CD8-positive, alpha-beta memory T cell (primary cell): Measurements from ENCODE around the gene TRIM7. TPM values are rescaled to one million over a fixed set of nuclear protein-coding genes. Genes with fewer than 3 reads are reported as not detected.
A peak's percentile ranks its signal among the peaks of the same experiment; 100 is the strongest.

ENCODE experiments used
- CTCF ChIA-PET: fragments of 350-600 bp; sonication (Branson Sonifier 250); formaldehyde crosslinking; loops from one replicate; lab custom pipeline; 2021; ENCODE audit warnings: antibody characterized with exemption; lab: Charles Lee
- POLR2A ChIA-PET: fragments of 350-600 bp; sonication (Branson Sonifier 250); formaldehyde crosslinking; loops from one replicate; lab custom pipeline; 2021; ENCODE audit warnings: antibody characterized with exemption; lab: Charles Lee
- DNase-seq, 5 donors: peaks; one replicate each; pipeline versions ENCODE4 v3.0.0 to v3.0.0-alpha.2; 2020 to 2022; ENCODE audit warnings: mixed read lengths in 1 of 5
- H3K27ac ChIP-seq: one replicate; pipeline ENCODE4 v1.7.0; 2013; ENCODE audit warnings: low read depth, mild to moderate bottlenecking, low read length, moderate library complexity
- H3K27me3 ChIP-seq: 2 replicates; pipeline ENCODE4 v1.7.0; 2013; ENCODE audit warnings: low read length, mild to moderate bottlenecking; ENCODE audit not compliant: insufficient read depth, poor library complexity, severe bottlenecking
- H3K36me3 ChIP-seq: 2 replicates; pipeline ENCODE4 v1.7.0; 2013; ENCODE audit warnings: mild to moderate bottlenecking, low read length, moderate library complexity; ENCODE audit not compliant: insufficient read depth
- H3K4me1 ChIP-seq: 2 replicates; pipeline ENCODE4 v1.7.0; 2013; ENCODE audit warnings: mild to moderate bottlenecking, low read length, moderate library complexity; ENCODE audit not compliant: insufficient read depth
- H3K4me3 ChIP-seq: 2 replicates; pipeline ENCODE4 v1.7.0; 2013; ENCODE audit warnings: mild to moderate bottlenecking, low read length
- H3K9me3 ChIP-seq: 2 replicates; pipeline ENCODE4 v1.7.0; 2013; ENCODE audit warnings: mild to moderate bottlenecking, low read length
- H3K27ac Mint-ChIP-seq, 8 donors: one replicate each; pipeline ENCODE4 v1.8.0; 2020 to 2021; ENCODE audit warnings: mixed read lengths in 8 of 8, mild to moderate bottlenecking in 6 of 8, inconsistent platforms in 3 of 8, moderate library complexity in 3 of 8
- H3K27me3 Mint-ChIP-seq, 2 donors: one replicate each; pipeline ENCODE4 v1.8.0; 2020 to 2021; ENCODE audit warnings: mixed read lengths in 2 of 2, mild to moderate bottlenecking in 1 of 2, moderate library complexity in 1 of 2
- H3K36me3 Mint-ChIP-seq, 3 donors: one replicate each; pipeline ENCODE4 v1.8.0; 2020 to 2021; ENCODE audit warnings: mixed read lengths in 3 of 3, inconsistent platforms in 1 of 3, mild to moderate bottlenecking in 1 of 3
- H3K4me1 Mint-ChIP-seq, 3 donors: one replicate each; pipeline ENCODE4 v1.8.0; 2020 to 2021; ENCODE audit warnings: mixed read lengths in 3 of 3, inconsistent platforms in 1 of 3, mild to moderate bottlenecking in 1 of 3
- H3K4me3 Mint-ChIP-seq, 7 donors: one replicate each; pipeline ENCODE4 v1.8.0; 2020 to 2021; ENCODE audit warnings: mixed read lengths in 7 of 7, mild to moderate bottlenecking in 6 of 7, moderate library complexity in 4 of 7, inconsistent platforms in 2 of 7
- H3K9me3 Mint-ChIP-seq, 5 donors: one replicate each; pipeline ENCODE4 v1.8.0; 2020 to 2022; ENCODE audit warnings: mixed read lengths in 5 of 5, mild to moderate bottlenecking in 3 of 5, moderate library complexity in 2 of 5, inconsistent platforms in 1 of 5
- polyA plus RNA-seq: library from polyadenylated mRNA; unstranded; fragments of 300-500 nt; fragmentation: Illumina TruSeq; gene quantifications from one replicate; pipeline ENCODE4 v1.2.3, GENCODE V29; 2021
- total RNA-seq, 2 experiments: library from RNA; stranded (reverse); gene quantifications; one replicate each; pipeline ENCODE4 v1.2.3, GENCODE V29; 2021

Gene TRIM7
- total and polyA plus RNA-seq, 3 experiments from 2014 or later, result 0.74 to 2.3 (median 2.2) TPM

DNA sequence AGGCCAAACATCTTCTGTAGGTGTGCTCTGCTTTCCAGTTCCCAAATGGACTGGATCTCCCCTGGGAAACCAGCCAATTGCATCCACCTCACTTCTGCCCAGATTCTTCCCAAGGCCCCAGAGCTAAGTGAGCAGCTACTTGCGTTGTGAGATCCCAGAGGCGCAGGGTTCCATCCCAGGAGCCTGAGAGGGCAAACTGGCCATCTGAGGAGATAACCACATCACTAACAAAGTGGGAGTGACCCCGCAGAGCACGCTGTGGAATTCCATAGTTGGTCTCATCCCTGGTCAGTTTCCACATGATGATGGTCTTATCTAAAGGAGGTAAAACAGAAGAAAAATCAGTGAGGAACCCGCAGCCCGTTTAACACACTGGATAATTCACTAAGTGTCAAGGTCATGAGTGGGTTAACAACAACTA is 37.0 kb upstream of the TRIM7 start:
- Histone ChIP-seq H3K27ac (peak overlapping the region; percentile 96), H3K4me3 (peak overlapping the region; percentile 95), H3K27me3 (no peaks in the 10 kb centered on the region), H3K4me1 (peaks cover 53% of the 10 kb centered on the region), H3K9me3 (no peaks in the 10 kb centered on the region), H3K36me3 (peaks cover 45% of the 10 kb centered on the region)
- H3K36me3 Mint-ChIP-seq, result peaks cover 19 to 73% (median 25%) of the 10 kb centered on the region in 3 donors
- peak overlapping the region; percentile 94 to 99 (median 97) for H3K4me3 Mint-ChIP-seq
- CTCF ChIA-PET, result interaction anchor here (1.0 to 1.8 kb wide), 3 partner anchors 15 to 20 kb away, joined by 3 to 5 read pairs (median 4); partner anchors contain the start of gene TRIM52
- peaks cover 62 to 70% (median 64%) of the 10 kb centered on the region in 3 donors for H3K4me1 Mint-ChIP-seq
- peak overlapping the region; percentile 95 to 99 (median 98) for H3K27ac Mint-ChIP-seq
- POLR2A ChIA-PET, result interaction anchor here (4.3 to 8.9 kb wide), 3 partner anchors 19 to 53 kb away, joined by 30 to 94 read pairs (median 70); partner anchors contain the start of genes TRIM41 and TRIM52
- H3K9me3 Mint-ChIP-seq, result no peaks in the 10 kb centered on the region
- H3K27me3 Mint-ChIP-seq, result peaks cover 0 to 3% of the 10 kb centered on the region in 2 donors
- DNase-seq, result no peak

GRCh38 chr5:181241393-181241975 is 36.5 kb upstream of the TRIM7 start:
- Mint-ChIP-seq H3K9me3 (no peaks in the 10 kb centered on the region), H3K27me3 (peaks cover 0 to 3% of the 10 kb centered on the region in 2 donors), H3K4me1 (peaks cover 59 to 67% (median 63%) of the 10 kb centered on the region in 3 donors), H3K27ac (peak overlapping the region; percentile 95 to 99 (median 98)), H3K36me3 (peaks cover 19 to 78% (median 27%) of the 10 kb centered on the region in 3 donors), H3K4me3 (peak overlapping the region; percentile 94 to 99 (median 97))
- POLR2A ChIA-PET, result interaction anchor here (4.3 to 8.9 kb wide), 3 partner anchors 18 to 53 kb away, joined by 30 to 94 read pairs (median 70); partner anchors contain the start of genes TRIM41 and TRIM52
- Histone ChIP-seq H3K36me3 (peaks cover 51% of the 10 kb centered on the region), H3K4me1 (peaks cover 49% of the 10 kb centered on the region), H3K9me3 (no peaks in the 10 kb centered on the region), H3K27ac (peak overlapping the region; percentile 96), H3K4me3 (peak overlapping the region; percentile 95), H3K27me3 (no peaks in the 10 kb centered on the region)
- CTCF ChIA-PET, result interaction anchor here (1.0 to 1.8 kb wide), 3 partner anchors 16 to 20 kb away, joined by 3 to 5 read pairs (median 4); partner anchors contain the start of gene TRIM52
- DNase-seq, result no peak

GRCh38 chr5:181239062-181239663 is 34.2 kb upstream of the TRIM7 start:
- H3K4me1 Mint-ChIP-seq, result peaks cover 40 to 45% (median 42%) of the 10 kb centered on the region in 3 donors
- no peaks in the 10 kb centered on the region for H3K9me3 Mint-ChIP-seq
- peak overlapping the region; percentile 29 for H3K27ac ChIP-seq
- H3K36me3 Mint-ChIP-seq, result peaks cover 19 to 97% (median 32%) of the 10 kb centered on the region in 3 donors
- peaks cover 71% of the 10 kb centered on the region for H3K36me3 ChIP-seq
- H3K27me3 Mint-ChIP-seq, result peaks cover 0 to 3% of the 10 kb centered on the region in 2 donors
- no peak overlapping the region for H3K4me3 ChIP-seq
- H3K27ac Mint-ChIP-seq, result peak overlapping the region; percentile 43 to 97 (median 79)
- CTCF ChIA-PET, result interaction anchor here (0.8 to 1.7 kb wide), 5 partner anchors 15 to 32 kb away, joined by 3 to 5 read pairs (median 3); partner anchors contain the start of gene TRIM52
- no peak for DNase-seq
- H3K27me3 ChIP-seq, result no peaks in the 10 kb centered on the region
- peak overlapping the region in 4 of 7 donors; percentile 5 to 62 (median 52) for H3K4me3 Mint-ChIP-seq
- POLR2A ChIA-PET, result interaction anchor here (0.6 to 6.1 kb wide), 2 partner anchors 16 to 20 kb away, joined by 3 to 70 read pairs; partner anchors contain the start of gene TRIM41
- H3K4me1 ChIP-seq, result peaks cover 31% of the 10 kb centered on the region
- no peaks in the 10 kb centered on the region for H3K9me3 ChIP-seq

GRCh38 chr5:181237729-181238385 is 32.9 kb upstream of the TRIM7 start:
- Histone ChIP-seq H3K36me3 (peaks cover 82% of the 10 kb centered on the region), H3K27me3 (no peaks in the 10 kb centered on the region), H3K4me1 (peaks cover 27% of the 10 kb centered on the region), H3K4me3 (no peak overlapping the region), H3K27ac (no peak overlapping the region), H3K9me3 (no peaks in the 10 kb centered on the region)
- ChIA-PET POLR2A (no interaction called here), CTCF (no interaction called here)
- H3K4me1 Mint-ChIP-seq, result peaks cover 31 to 40% (median 39%) of the 10 kb centered on the region in 3 donors
- no peaks in the 10 kb centered on the region for H3K9me3 Mint-ChIP-seq
- peaks cover 19 to 95% (median 34%) of the 10 kb centered on the region in 3 donors for H3K36me3 Mint-ChIP-seq
- peaks cover 0 to 3% of the 10 kb centered on the region in 2 donors for H3K27me3 Mint-ChIP-seq
- H3K27ac Mint-ChIP-seq, result peak overlapping the region in 7 of 8 donors; percentile 26 to 82 (median 58)
- H3K4me3 Mint-ChIP-seq, result peak overlapping the region in 1 of 7 donors; percentile 27
- no peak for DNase-seq

DNA sequence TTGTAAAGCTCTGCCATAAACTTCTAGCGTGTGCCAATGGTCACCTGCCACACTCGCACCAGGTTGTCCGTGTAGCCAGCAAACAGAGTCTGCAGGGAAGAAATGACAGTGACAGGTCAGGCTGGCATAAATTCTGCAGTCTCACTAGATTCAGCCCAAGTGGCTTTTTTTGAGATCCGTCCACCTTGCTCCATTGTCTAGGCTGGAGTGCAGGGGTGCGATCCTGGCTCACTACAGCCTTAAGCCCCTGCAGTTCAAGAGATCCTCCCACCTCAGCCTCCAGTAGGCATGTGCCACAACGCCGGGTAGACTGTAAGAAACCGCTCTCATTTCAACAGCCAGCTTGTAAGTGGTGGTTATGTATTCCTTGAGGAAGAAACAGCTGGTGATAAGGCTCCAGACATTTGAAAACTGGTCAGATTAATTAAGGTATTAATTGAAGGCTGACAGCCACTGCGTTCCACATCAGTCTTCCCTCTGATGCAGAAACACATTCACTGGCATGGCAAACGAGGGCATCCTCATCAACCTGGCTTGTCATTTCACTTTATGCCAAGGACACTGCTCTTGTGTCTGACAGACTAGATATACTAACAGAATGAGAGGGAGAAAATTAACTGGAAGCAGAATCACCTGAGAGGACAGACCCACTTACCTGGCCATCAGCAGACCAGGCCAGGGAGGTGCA is 32.1 kb upstream of the TRIM7 start:
- Histone ChIP-seq H3K27me3 (no peaks in the 10 kb centered on the region), H3K4me3 (no peak overlapping the region), H3K4me1 (peaks cover 20% of the 10 kb centered on the region), H3K36me3 (peaks cover 84% of the 10 kb centered on the region), H3K9me3 (no peaks in the 10 kb centered on the region), H3K27ac (no peak overlapping the region)
- peaks cover 0 to 2% of the 10 kb centered on the region in 2 donors for H3K27me3 Mint-ChIP-seq
- H3K4me3 Mint-ChIP-seq, result peak overlapping the region in 1 of 7 donors; percentile 42
- H3K27ac Mint-ChIP-seq, result peak overlapping the region in 7 of 8 donors; percentile 10 to 70 (median 39)
- no peaks in the 10 kb centered on the region for H3K9me3 Mint-ChIP-seq
- H3K4me1 Mint-ChIP-seq, result peaks cover 25 to 35% (median 32%) of the 10 kb centered on the region in 3 donors
- no peak for DNase-seq
- ChIA-PET POLR2A (interaction anchor here (1.0 to 3.9 kb wide), 2 partner anchors 12 to 14 kb away, joined by 3 to 20 read pairs; partner anchors contain the start of gene TRIM41), CTCF (interaction anchor here (0.8 kb wide), 1 partner anchor 48 kb away, joined by 3 read pairs; no protein-coding TSS in a partner anchor)
- peaks cover 20 to 94% (median 36%) of the 10 kb centered on the region in 3 donors for H3K36me3 Mint-ChIP-seq

- H3K4me3 ChIP-seq, result no peak overlapping the region
- no peaks in the 10 kb centered on the region for H3K9me3 Mint-ChIP-seq
- H3K36me3 Mint-ChIP-seq, result peaks cover 21 to 94% (median 32%) of the 10 kb centered on the region in 3 donors
- peaks cover 14% of the 10 kb centered on the region for H3K4me1 ChIP-seq
- ChIA-PET CTCF (interaction anchor here (0.8 kb wide), 1 partner anchor 47 kb away, joined by 3 read pairs; no protein-coding TSS in a partner anchor), POLR2A (interaction anchor here (1.0 to 3.9 kb wide), 2 partner anchors 12 to 14 kb away, joined by 3 to 20 read pairs; partner anchors contain the start of gene TRIM41)
- peaks cover 79% of the 10 kb centered on the region for H3K36me3 ChIP-seq
- DNase-seq, result no peak
- H3K27me3 ChIP-seq, result no peaks in the 10 kb centered on the region
- H3K27ac Mint-ChIP-seq, result peak overlapping the region in 4 of 8 donors; percentile 42 to 75 (median 64)
- no peaks in the 10 kb centered on the region for H3K9me3 ChIP-seq
- peaks cover 0 to 2% of the 10 kb centered on the region in 2 donors for H3K27me3 Mint-ChIP-seq
- no peak overlapping the region for H3K27ac ChIP-seq
- H3K4me1 Mint-ChIP-seq, result peaks cover 19 to 30% (median 26%) of the 10 kb centered on the region in 3 donors
- H3K4me3 Mint-ChIP-seq, result peak overlapping the region in 1 of 7 donors; percentile 42
Observed at GRCh38 chr5:181236471-181236870, 31.5 kb upstream of the TRIM7 start.
